HG03097 (cell line): ENCODE data around the gene ZNF235.
"Not testable (repeated sequence)": the region's sequence is repeated elsewhere in the genome, so short reads cannot be mapped to it uniquely, and the experiment has no call there.

Experiments used
- ATAC-seq: cut with Tn5 transposase; IDR thresholded peaks from one replicate; pipeline ENCODE4 v1.9.1; 2021; ENCODE audit not compliant: unreplicated experiment, low FRiP score

The ZNF235 gene

GRCh38 chr19:44258136-44258535 lies 46.7 kb downstream of the ZNF235 start:
- ATAC-seq = no peak

GRCh38 chr19:44255705-44256411 lies 49.0 kb downstream of the ZNF235 start:
- no peak for ATAC-seq

DNA sequence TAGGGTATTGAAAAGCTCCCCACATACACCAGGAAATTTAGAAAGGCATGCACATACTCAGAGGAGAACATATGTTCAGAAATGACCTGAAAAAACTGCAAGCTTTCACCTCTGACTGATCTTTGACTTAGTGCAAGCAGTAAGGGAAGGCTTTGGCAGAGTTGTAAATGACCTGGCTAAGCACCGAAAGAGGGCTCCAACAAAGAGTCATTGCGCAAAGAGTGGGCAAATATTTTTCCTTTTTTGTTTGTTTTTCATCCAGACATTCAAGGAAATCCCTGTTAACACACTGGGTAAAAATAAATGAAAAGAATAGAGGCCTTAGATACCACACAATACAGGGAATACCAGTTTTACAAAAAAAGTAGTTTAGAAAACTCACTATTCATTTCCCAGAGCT lies 50.3 kb downstream of the ZNF235 start:
- no peak for ATAC-seq

DNA sequence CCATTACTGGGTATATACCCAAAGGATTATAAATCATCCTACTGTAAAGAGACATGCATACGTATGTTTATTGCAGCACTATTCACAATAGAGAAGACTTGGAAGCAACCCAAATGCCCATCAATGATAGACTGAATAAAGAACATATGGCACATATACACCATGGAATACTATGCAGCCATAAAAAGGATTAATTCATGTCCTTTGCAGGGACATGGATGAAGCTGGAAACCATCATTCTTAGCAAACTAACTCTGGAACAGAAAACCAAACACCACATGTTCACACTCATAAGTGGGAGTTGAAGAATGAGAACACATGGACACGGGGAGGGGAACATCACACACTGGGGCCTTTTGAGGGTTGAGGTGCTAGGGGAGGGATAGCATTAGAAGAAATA lies 51.4 kb downstream of the ZNF235 start:
- ATAC-seq = not testable (repeated sequence)

GRCh38 chr19:44252332-44252731 lies 52.5 kb downstream of the ZNF235 start:
- ATAC-seq = not testable (repeated sequence)

- no peak for ATAC-seq
These were observed 68.4 kb downstream of the ZNF235 start for GRCh38 chr19:44236384-44236783.
